Endothelial cell of umbilical vein (primary cell): ENCODE results near the gene CDH23. TPM values are rescaled to one million over a fixed set of nuclear protein-coding genes. Genes with fewer than 3 reads are reported as not detected.

Experiments used
- BruUV-seq: library from RNA; stranded (reverse); fragments of 400-500 nt; replicated peaks from 2 replicates; lab custom pipeline; 2021; lab: Mats Ljungman, UMichigan
- CTCF ChIA-PET: fragments of 300-600, 350-600 bp; sonication (Branson Sonifier 250); formaldehyde crosslinking; loops from one replicate; lab custom pipeline; 2021; ENCODE audit warnings: antibody characterized with exemption, inconsistent platforms; lab: Charles Lee
- POLR2A ChIA-PET: fragments of 300-600, 350-600 bp; sonication (Branson Sonifier 250); formaldehyde crosslinking; loops from one replicate; lab custom pipeline; 2021; ENCODE audit warnings: antibody characterized with exemption, inconsistent platforms; lab: Charles Lee
- DNase-seq: peaks from one replicate; pipeline ENCODE4 v3.0.0-alpha.2; 2011; ENCODE audit warnings: low read depth, low spot score
- FAIRE-seq: peaks from 2 replicates; lab custom pipeline; 2011; peaks lifted over from hg19 to GRCh38; lab: Jason Lieb, UNC
- H2AFZ ChIP-seq: 2 replicates; pipeline ENCODE4 v1.6.0; 2012; ENCODE audit warnings: low read depth, low read length, control low read depth, inconsistent platforms
- H3K27ac ChIP-seq: 2 replicates; pipeline ENCODE4 v1.5.1; 2011; ENCODE audit warnings: low read depth, mild to moderate bottlenecking, control low read depth, low read length, moderate library complexity; ENCODE audit not compliant: insufficient read depth
- H3K27me3 ChIP-seq, 2 experiments: 2 replicates each; pipeline versions ENCODE4 v1.6.0 to v1.6.1; 2011; ENCODE audit warnings: low read length in 2 of 2, mixed read lengths in 1 of 2; ENCODE audit not compliant: control insufficient read depth in 2 of 2, insufficient read depth in 2 of 2
- H3K36me3 ChIP-seq, 2 experiments: 2 replicates in 1 of 2; 3 replicates in 1 of 2; pipeline ENCODE4 v1.5.1; 2011; ENCODE audit warnings: low read length in 2 of 2, mild to moderate bottlenecking in 1 of 2, moderate library complexity in 1 of 2; ENCODE audit not compliant: control insufficient read depth in 2 of 2, insufficient read depth in 2 of 2; ENCODE audit errors: extremely low read depth in 1 of 2
- H3K4me1 ChIP-seq: 3 replicates; pipeline ENCODE4 v1.5.1; 2011; ENCODE audit warnings: mild to moderate bottlenecking, low read length; ENCODE audit not compliant: control insufficient read depth, insufficient read depth; ENCODE audit errors: extremely low read depth
- H3K4me2 ChIP-seq: 2 replicates; pipeline ENCODE4 v1.6.1; 2011; ENCODE audit warnings: low read length, control low read depth, mixed read lengths; ENCODE audit not compliant: insufficient read depth
- H3K4me3 ChIP-seq, 3 experiments: fragments of 200-600 bp in 1 of 3; sonication (generic), shearing (Covaris generic) in 1 of 3; replicated peaks in 1 of 3; 2 replicates each; pipeline ENCODE4 v1.5.1; 2011 to 2016; ENCODE audit warnings: control low read depth in 3 of 3, low read length in 3 of 3, mild to moderate bottlenecking in 2 of 3, inconsistent platforms in 1 of 3, low read depth in 1 of 3, moderate library complexity in 1 of 3; ENCODE audit not compliant: insufficient read depth in 1 of 3
- H3K79me2 ChIP-seq: 2 replicates; pipeline ENCODE4 v1.6.0; 2012; ENCODE audit warnings: low read length, inconsistent platforms; ENCODE audit not compliant: control insufficient read depth, insufficient read depth
- H3K9ac ChIP-seq: replicated peaks from 2 replicates; pipeline ENCODE3; 2011; ENCODE audit warnings: low read length, control low read depth; ENCODE audit not compliant: insufficient read depth; ENCODE audit errors: extremely low read depth
- H3K9me1 ChIP-seq: replicated peaks from 3 replicates; pipeline ENCODE4 v1.6.0; 2011; ENCODE audit warnings: mild to moderate bottlenecking, low read length; ENCODE audit not compliant: control insufficient read depth, insufficient read depth; ENCODE audit errors: extremely low read depth
- H3K9me3 ChIP-seq: replicated peaks from 2 replicates; pipeline ENCODE4 v1.5.1; 2012; ENCODE audit warnings: low read length, inconsistent platforms; ENCODE audit not compliant: control insufficient read depth, insufficient read depth
- H4K20me1 ChIP-seq: replicated peaks from 2 replicates; pipeline ENCODE3; 2011; ENCODE audit warnings: mild to moderate bottlenecking, low read length; ENCODE audit not compliant: control insufficient read depth, insufficient read depth; ENCODE audit errors: extremely low read depth
- CTCF ChIP-seq, 2 donors: IDR thresholded peaks; 1 replicate in 1 of 2; 2 replicates in 1 of 2; pipeline ENCODE4 v1.5.1; 2011; ENCODE audit warnings: low read length in 2 of 2, mild to moderate bottlenecking in 2 of 2, moderate library complexity in 2 of 2, control low read depth in 1 of 2, inconsistent platforms in 1 of 2, low read depth in 1 of 2; ENCODE audit not compliant: insufficient read depth in 1 of 2; ENCODE audit errors: extremely low read depth in 1 of 2
- EZH2 ChIP-seq: IDR thresholded peaks from 2 replicates; pipeline ENCODE4 v1.6.1; 2012; ENCODE audit warnings: borderline replicate concordance, low read depth, mild to moderate bottlenecking, moderate library complexity, low read length, inconsistent platforms; ENCODE audit not compliant: severe bottlenecking
- FOS ChIP-seq: IDR thresholded peaks from 2 replicates; pipeline ENCODE4 v1.6.1; 2011; ENCODE audit warnings: mild to moderate bottlenecking, low read length, moderate library complexity, borderline replicate concordance; ENCODE audit not compliant: insufficient read depth
- GATA2 ChIP-seq: IDR thresholded peaks from 2 replicates; pipeline ENCODE4 v1.7.0; 2011; ENCODE audit warnings: low read depth, mild to moderate bottlenecking, moderate library complexity, mixed read lengths, low read length; ENCODE audit not compliant: insufficient read length, insufficient read depth
- JUN ChIP-seq: IDR thresholded peaks from 2 replicates; pipeline ENCODE4 v1.6.1; 2011; ENCODE audit warnings: borderline replicate concordance, low read depth; ENCODE audit not compliant: insufficient read length, insufficient read depth
- MAX ChIP-seq: IDR thresholded peaks from 2 replicates; pipeline ENCODE4 v1.6.1; 2011; ENCODE audit not compliant: insufficient read depth, insufficient read length
- MYC ChIP-seq: IDR thresholded peaks from one replicate; pipeline ENCODE4 v1.6.1; 2011; ENCODE audit warnings: mild to moderate bottlenecking, low read depth, low read length
- POLR2A ChIP-seq: IDR thresholded peaks from 2 replicates; pipeline ENCODE4 v1.6.1; 2012; ENCODE audit warnings: low read depth, mild to moderate bottlenecking, control low read depth, low read length
- POLR2AphosphoS5 ChIP-seq: IDR thresholded peaks from 2 replicates; pipeline ENCODE4 v1.6.1; 2012; ENCODE audit warnings: low read depth, mild to moderate bottlenecking, control low read depth, low read length, moderate library complexity; ENCODE audit not compliant: insufficient read depth
- dilution Hi-C: fragments of 300-500 bp; cut with MboI; formaldehyde crosslinking; loops from one replicate; pipeline ENCODE4 v1.15.0; 2019; ENCODE audit warnings: low sequenced_read_pairs; ENCODE audit not compliant: extremely low pct_ligation_motif_present
- intact Hi-C: fragments of 100-400 bp; cut with micrococcal nuclease; formaldehyde crosslinking; loops from one replicate; pipeline ENCODE4 v1.10.0; 2022
- polyA plus RNA-seq, 4 experiments: library from polyadenylated mRNA; depleted of rRNA in 3 of 4; stranded (reverse) in 3 of 4; unstranded in 1 of 4; fragments of >200 nt; gene quantifications; 2 replicates each; pipeline versions ENCODE4 v1.2.1 to v1.2.3, GENCODE V29; 2011 to 2012; ENCODE audit warnings: missing spikeins in 1 of 4
- total RNA-seq: library from RNA; stranded (reverse); gene quantifications from 2 replicates; pipeline ENCODE4 v1.2.3, GENCODE V29; 2021

CDH23 gene
- total and polyA plus RNA-seq, 2 donors (not counting 3 experiments of a cell fraction or from before 2014, with no cell fraction given), result not detected

GRCh38 chr10:71370031-71370430 lies 26.7 kb upstream of the CDH23 start:
- Histone ChIP-seq H3K9ac (no peak overlapping the region), H3K4me1 (peaks cover 10% of the 10 kb centered on the region), H3K36me3 (no peaks in the 10 kb centered on the region), H3K9me1 (no peaks in the 10 kb centered on the region), H2AFZ (no peak overlapping the region), H4K20me1 (no peaks in the 10 kb centered on the region), H3K27me3 (peaks cover 0 to 21% of the 10 kb centered on the region in 2 experiments), H3K79me2 (no peaks in the 10 kb centered on the region), H3K4me3 (no peak overlapping the region), H3K27ac (no peak overlapping the region), H3K9me3 (no peaks in the 10 kb centered on the region), H3K4me2 (no peak overlapping the region)
- BruUV-seq, result no TSS peak
- CTCF ChIA-PET, result interaction anchor here (0.7 to 1.3 kb wide), 2 partner anchors 14 to 339 kb away, joined by 3 read pairs; no protein-coding TSS in a partner anchor
- TF ChIP-seq POLR2AphosphoS5 (no peak), JUN (no peak), FOS (no peak)
- intact Hi-C loops, result no loop called here
- no peak for FAIRE-seq
- dilution Hi-C loops, result no loop called here
- no peak for DNase-seq
- POLR2A ChIA-PET, result no interaction called here

DNA sequence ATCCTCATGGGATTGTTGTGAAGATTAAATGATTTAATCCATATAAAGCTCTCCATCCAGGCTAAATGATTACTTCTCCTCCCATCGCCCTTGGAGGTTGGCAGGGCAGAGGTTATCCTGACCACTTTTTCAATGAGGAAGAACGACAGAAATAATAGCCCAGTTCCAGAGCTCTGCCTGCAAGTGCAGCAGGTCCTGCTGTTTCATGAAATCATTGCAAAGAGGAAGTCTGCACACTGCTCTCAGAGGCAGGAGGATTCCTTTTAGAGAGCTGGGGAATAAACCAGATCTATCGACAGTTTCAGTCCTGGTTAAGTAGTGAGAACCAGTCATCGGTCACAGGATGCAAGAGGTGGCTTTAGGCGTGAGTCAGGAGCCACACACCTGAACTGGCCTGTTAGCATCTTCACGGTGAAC lies 25.0 kb upstream of the CDH23 start:
- H3K9me1 ChIP-seq, result no peaks in the 10 kb centered on the region
- no peak for TF ChIP-seq MAX
- TF ChIP-seq MYC, result no peak
- TF ChIP-seq GATA2, result no peak
- TF ChIP-seq POLR2AphosphoS5, result no peak
- no peak for TF ChIP-seq EZH2
- no peak for TF ChIP-seq FOS
- TF ChIP-seq CTCF (IDR thresholded peaks at IDR 0.05; ENCODE audit: extremely low read depth in 1 of 2, insufficient read depth in 1 of 2, low read depth in 1 of 2, low read length in 2 of 2), result no peak
- TF ChIP-seq JUN, result no peak
- no peak for TF ChIP-seq POLR2A
- no peak overlapping the region for H3K27ac ChIP-seq
- H3K4me2 ChIP-seq, result no peak overlapping the region
- intact Hi-C loops, result no loop called here
- no peaks in the 10 kb centered on the region for H4K20me1 ChIP-seq
- peaks cover 0 to 21% of the 10 kb centered on the region in 2 experiments for H3K27me3 ChIP-seq
- H3K4me1 ChIP-seq, result peaks cover 9% of the 10 kb centered on the region
- ChIA-PET POLR2A (no interaction called here), CTCF (interaction anchor here (0.8 to 2.2 kb wide), 4 partner anchors 11 to 52 kb away, joined by 3 to 8 read pairs (median 4); partner anchors contain the start of gene SLC29A3)
- no peak overlapping the region for H3K4me3 ChIP-seq
- dilution Hi-C loops, result no loop called here
- H3K9ac ChIP-seq, result no peak overlapping the region
- no peaks in the 10 kb centered on the region for H3K9me3 ChIP-seq
- BruUV-seq, result no TSS peak
- DNase-seq (no peak), FAIRE-seq (no peak)
- no peaks in the 10 kb centered on the region for H3K36me3 ChIP-seq
- no peaks in the 10 kb centered on the region for H3K79me2 ChIP-seq
- H2AFZ ChIP-seq, result no peak overlapping the region
